Memory B cell (primary cell): ENCODE data around the gene GUCA2B.

Experiments used
- ATAC-seq: fragments of 150-1000 bp; cut with Tn5 transposase; 2 replicates; pipeline ENCODE4 v1.10.0; 2021; ENCODE audit warnings: low read depth, mild to moderate bottlenecking, moderate library complexity
- DNase-seq, 2 donors: peaks; one replicate each; pipeline ENCODE4 v3.0.0; 2022; ENCODE audit warnings: low spot score in 2 of 2
- H3K27ac Mint-ChIP-seq: one replicate; pipeline ENCODE4 v1.8.0; 2022; ENCODE audit warnings: mild to moderate bottlenecking, moderate library complexity, mixed read lengths
- H3K27me3 Mint-ChIP-seq: one replicate; pipeline ENCODE4 v1.8.0; 2022; ENCODE audit warnings: mixed read lengths
- H3K36me3 Mint-ChIP-seq: one replicate; pipeline ENCODE4 v1.8.0; 2022; ENCODE audit warnings: mild to moderate bottlenecking, mixed read lengths
- H3K4me1 Mint-ChIP-seq: one replicate; pipeline ENCODE4 v1.8.0; 2022; ENCODE audit warnings: mixed read lengths
- H3K4me3 Mint-ChIP-seq: one replicate; pipeline ENCODE4 v1.8.0; 2022; ENCODE audit warnings: mild to moderate bottlenecking, moderate library complexity, mixed read lengths
- H3K9me3 Mint-ChIP-seq: one replicate; pipeline ENCODE4 v1.8.0; 2022; ENCODE audit warnings: mixed read lengths

The GUCA2B gene

DNA sequence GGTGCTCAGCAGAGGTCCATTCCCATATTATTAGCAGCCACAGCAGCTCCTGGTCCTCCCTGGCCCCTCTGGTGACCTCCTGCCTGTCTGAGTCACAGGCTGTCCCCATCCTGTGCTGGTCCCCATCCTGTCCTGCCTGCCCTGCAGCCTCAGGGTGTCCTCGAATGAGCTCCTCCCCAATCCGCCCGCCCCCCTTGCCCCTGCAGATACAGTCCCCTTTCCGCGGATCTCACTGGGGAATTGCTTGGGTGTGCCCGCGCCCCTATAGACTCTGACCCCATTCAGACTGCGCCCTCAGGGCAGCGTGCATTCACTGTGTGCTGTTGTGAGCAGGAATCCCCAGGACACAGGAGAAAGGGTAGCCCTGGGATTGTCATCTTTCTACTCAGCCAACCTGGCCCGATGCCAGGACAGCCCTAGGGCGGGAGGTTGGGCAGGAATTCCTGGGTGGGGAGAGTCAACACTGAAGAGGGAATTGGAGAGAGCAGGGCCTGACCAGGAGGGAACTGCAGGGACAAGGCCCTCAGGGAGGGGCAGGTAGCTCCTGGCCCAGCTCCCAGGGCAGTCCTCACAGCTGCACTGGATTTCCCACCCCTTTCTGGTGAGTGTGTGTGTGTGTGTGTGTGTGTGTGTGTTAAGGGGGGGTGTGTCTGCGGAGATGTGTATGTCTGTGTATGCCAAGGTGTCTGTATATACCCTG lies 12.5 kb downstream of the GUCA2B start:
- H3K36me3 Mint-ChIP-seq, result peaks cover 2% of the 10 kb centered on the region
- H3K27me3 Mint-ChIP-seq, result peaks cover 19% of the 10 kb centered on the region
- no peak for ATAC-seq
- no peaks in the 10 kb centered on the region for H3K4me1 Mint-ChIP-seq
- no peak for DNase-seq
- H3K9me3 Mint-ChIP-seq, result peaks cover 8% of the 10 kb centered on the region
- no peak overlapping the region for H3K4me3 Mint-ChIP-seq
- H3K27ac Mint-ChIP-seq, result no peak overlapping the region

DNA sequence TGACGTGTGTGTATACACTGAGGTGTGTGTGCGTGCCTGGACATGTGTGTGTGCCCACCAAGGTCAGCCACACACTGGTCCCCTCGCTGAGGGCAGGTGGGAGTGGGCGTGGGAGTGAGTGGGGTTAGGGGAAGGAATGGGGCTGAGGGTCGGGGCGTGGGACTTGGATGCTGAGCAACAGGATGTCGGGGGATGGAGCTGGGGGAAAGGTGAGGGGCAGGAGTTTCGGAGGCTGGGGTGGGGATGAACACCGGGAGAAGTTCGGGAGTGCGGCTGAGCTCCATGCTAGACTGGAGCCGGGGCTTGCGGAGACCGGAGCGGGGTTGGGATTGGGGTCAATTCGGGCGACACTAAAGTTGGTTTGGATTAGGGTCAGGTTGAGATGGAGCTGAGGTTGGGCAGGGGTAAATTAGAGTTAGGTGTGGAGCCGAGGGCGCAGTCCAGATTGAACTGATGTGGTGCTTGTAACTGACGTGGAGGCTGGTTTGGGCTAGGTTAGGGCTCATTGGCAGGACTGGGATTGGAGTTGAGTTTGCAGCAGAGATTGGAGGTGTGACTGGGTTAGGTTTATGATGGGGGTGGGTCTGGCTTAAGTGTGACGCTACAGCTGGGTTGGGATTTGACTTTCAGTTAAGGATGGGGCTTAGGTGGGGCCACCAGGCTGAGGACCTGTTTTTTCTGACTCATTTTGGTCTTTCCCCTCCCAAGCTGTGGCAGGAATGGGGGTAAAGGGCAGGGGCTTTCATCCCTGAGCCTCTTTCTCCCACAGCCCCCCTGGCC lies 14.6 kb downstream of the GUCA2B start:
- no peak overlapping the region for H3K27ac Mint-ChIP-seq
- ATAC-seq (no peak), DNase-seq (no peak)
- H3K4me1 Mint-ChIP-seq, result no peaks in the 10 kb centered on the region
- peaks cover 13% of the 10 kb centered on the region for H3K27me3 Mint-ChIP-seq
- H3K36me3 Mint-ChIP-seq, result no peaks in the 10 kb centered on the region
- H3K4me3 Mint-ChIP-seq, result no peak overlapping the region
- H3K9me3 Mint-ChIP-seq, result no peaks in the 10 kb centered on the region

DNA sequence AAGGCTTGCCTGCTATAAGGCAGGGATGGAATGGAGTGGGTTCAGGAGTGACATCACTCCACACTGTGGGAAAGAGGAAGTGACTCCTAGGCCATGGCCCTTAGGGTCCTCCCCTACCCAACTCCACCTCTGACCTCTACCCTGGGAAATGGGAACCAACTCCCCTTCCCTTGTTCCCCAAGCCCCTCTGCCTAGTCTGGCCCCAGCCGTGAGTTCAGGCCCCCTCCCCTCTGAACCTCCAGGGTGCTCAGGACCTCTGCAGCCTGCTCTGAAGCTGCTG lies 15.1 kb downstream of the GUCA2B start:
- Mint-ChIP-seq H3K4me1 (no peaks in the 10 kb centered on the region), H3K4me3 (no peak overlapping the region), H3K27me3 (peaks cover 11% of the 10 kb centered on the region), H3K36me3 (no peaks in the 10 kb centered on the region), H3K27ac (no peak overlapping the region), H3K9me3 (no peaks in the 10 kb centered on the region)
- no peak for DNase-seq
- no peak for ATAC-seq

DNA sequence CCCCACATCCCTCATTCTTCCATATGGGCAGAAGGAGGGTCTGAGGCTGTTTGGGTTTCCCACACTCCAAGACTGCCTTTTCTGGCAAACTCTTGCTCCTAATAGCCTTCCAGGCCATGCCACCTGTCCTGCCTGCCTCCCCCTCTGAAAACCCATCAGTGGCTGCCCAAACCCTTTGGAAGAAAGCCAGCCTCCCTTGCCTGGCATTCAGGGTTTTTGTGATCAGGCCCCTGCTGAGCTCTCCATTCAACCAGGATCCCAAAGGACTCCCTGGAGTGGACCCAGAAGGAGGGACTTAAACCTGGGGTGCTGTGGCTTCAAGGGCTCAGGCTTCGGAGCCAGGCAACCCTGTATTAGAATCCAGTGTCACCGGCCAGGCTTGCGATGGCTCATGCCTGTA lies 15.6 kb downstream of the GUCA2B start:
- H3K4me3 Mint-ChIP-seq, result no peak overlapping the region
- no peak for ATAC-seq
- no peak for DNase-seq
- no peaks in the 10 kb centered on the region for H3K9me3 Mint-ChIP-seq
- peaks cover 8% of the 10 kb centered on the region for H3K27me3 Mint-ChIP-seq
- H3K4me1 Mint-ChIP-seq, result no peaks in the 10 kb centered on the region
- H3K27ac Mint-ChIP-seq, result no peak overlapping the region
- H3K36me3 Mint-ChIP-seq, result no peaks in the 10 kb centered on the region

DNA sequence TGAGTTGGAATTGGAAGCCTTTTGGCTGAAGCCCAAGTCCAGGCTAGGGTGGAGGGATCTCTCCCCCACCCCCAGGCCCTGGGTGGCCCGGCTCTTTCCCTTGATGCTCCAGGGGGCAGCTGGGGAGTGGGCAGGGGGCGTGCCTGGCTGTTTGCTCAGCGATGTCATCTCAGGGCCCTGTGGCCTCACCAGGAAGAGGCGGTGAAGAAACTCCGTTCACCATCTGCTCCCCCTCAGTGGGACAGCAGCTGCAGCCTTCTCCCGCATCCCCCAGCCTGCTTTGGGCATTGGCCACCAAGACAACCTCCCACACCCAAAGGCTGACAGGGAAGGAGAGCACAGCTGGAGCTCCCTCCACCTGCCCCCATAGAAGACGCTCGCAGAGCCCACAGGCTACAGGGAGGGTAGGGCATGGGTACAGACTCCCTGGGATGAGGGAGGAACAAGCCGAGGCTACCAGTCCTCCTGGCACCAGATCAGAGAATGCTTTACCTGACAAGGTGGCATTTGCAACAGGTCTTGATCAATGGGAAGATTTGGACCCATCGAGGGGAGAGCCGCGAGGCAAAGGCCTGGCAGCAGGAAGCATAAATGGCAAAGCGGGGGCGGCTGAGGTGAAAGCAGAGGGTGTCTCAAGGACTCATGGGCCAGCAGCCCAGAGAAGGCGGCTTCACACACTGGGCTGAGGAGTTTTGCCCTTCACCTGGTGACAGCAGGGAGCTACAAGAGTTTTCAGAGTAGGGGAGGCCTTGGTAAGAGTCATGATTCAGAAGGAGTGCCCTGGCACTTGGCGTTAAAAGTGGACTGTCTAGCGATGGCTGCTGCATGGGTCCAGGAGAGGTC lies 17.8 kb downstream of the GUCA2B start:
- no peak for ATAC-seq
- H3K9me3 Mint-ChIP-seq, result no peaks in the 10 kb centered on the region

DNA sequence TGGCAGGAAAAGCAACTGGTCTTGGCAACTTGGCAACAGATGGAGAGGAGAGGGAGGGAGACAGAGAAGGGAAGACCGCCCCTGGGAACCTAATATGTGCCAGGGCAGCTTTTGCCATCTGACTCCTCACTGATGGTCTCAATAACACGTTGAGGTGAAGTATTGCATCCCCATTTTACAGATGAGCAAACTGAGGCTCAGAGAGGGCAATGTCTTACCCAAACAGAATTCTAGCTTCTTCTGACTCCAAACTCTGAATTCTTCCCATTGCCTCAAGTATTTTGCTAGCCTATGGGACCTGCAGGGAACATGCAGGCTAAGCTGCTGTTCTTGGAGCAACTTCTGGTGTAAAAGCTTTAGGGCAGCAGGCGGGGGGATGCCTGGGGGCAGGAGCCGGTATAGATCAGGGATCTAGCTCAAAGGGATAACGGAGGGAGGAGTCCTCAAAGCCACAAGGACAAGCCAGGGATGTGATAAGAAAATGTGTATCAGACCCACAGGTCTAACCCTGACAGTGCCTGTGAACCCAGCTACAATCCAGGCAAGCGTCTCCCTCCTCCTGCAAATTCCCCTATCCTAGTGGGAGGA lies 18.6 kb downstream of the GUCA2B start:
- Mint-ChIP-seq H3K27ac (no peak overlapping the region), H3K36me3 (peaks cover under 1% of the 10 kb centered on the region), H3K9me3 (no peaks in the 10 kb centered on the region), H3K4me1 (no peaks in the 10 kb centered on the region), H3K27me3 (no peaks in the 10 kb centered on the region), H3K4me3 (no peak overlapping the region)
- ATAC-seq (no peak), DNase-seq (no peak)

More for the DNA sequence above, 17.8 kb downstream of the GUCA2B start:
- H3K27me3 Mint-ChIP-seq, result peaks cover 6% of the 10 kb centered on the region
- no peak overlapping the region for H3K27ac Mint-ChIP-seq
- no peak for DNase-seq
- no peak overlapping the region for H3K4me3 Mint-ChIP-seq
- no peaks in the 10 kb centered on the region for H3K36me3 Mint-ChIP-seq
- H3K4me1 Mint-ChIP-seq, result no peaks in the 10 kb centered on the region

- Mint-ChIP-seq H3K9me3 (no peaks in the 10 kb centered on the region), H3K36me3 (peaks cover 2% of the 10 kb centered on the region), H3K27ac (no peak overlapping the region), H3K4me3 (no peak overlapping the region), H3K4me1 (no peaks in the 10 kb centered on the region), H3K27me3 (no peaks in the 10 kb centered on the region)
- no peak for DNase-seq
- no peak for ATAC-seq
Observed at GRCh38 chr1:42172381-42173133, 19.3 kb downstream of the GUCA2B start.

GRCh38 chr1:42173155-42173933 lies 20.1 kb downstream of the GUCA2B start:
- Mint-ChIP-seq H3K27ac (no peak overlapping the region), H3K9me3 (no peaks in the 10 kb centered on the region), H3K36me3 (peaks cover 2% of the 10 kb centered on the region), H3K4me3 (no peak overlapping the region), H3K27me3 (no peaks in the 10 kb centered on the region), H3K4me1 (no peaks in the 10 kb centered on the region)
- DNase-seq (peak; percentile 63 to 70), ATAC-seq (peak; percentile 71)

GRCh38 chr1:42173961-42174735 lies 20.9 kb downstream of the GUCA2B start:
- Mint-ChIP-seq H3K27me3 (no peaks in the 10 kb centered on the region), H3K27ac (no peak overlapping the region), H3K4me1 (no peaks in the 10 kb centered on the region)

GRCh38 chr1:42175314-42176054 lies 22.3 kb downstream of the GUCA2B start:
- no peaks in the 10 kb centered on the region for H3K27me3 Mint-ChIP-seq
- H3K9me3 Mint-ChIP-seq, result no peaks in the 10 kb centered on the region
- no peak for DNase-seq

More at GRCh38 chr1:42173961-42174735, 20.9 kb downstream of the GUCA2B start:
- peaks cover 2% of the 10 kb centered on the region for H3K36me3 Mint-ChIP-seq
- ATAC-seq (no peak), DNase-seq (no peak)
- no peak overlapping the region for H3K4me3 Mint-ChIP-seq
- no peaks in the 10 kb centered on the region for H3K9me3 Mint-ChIP-seq

DNA sequence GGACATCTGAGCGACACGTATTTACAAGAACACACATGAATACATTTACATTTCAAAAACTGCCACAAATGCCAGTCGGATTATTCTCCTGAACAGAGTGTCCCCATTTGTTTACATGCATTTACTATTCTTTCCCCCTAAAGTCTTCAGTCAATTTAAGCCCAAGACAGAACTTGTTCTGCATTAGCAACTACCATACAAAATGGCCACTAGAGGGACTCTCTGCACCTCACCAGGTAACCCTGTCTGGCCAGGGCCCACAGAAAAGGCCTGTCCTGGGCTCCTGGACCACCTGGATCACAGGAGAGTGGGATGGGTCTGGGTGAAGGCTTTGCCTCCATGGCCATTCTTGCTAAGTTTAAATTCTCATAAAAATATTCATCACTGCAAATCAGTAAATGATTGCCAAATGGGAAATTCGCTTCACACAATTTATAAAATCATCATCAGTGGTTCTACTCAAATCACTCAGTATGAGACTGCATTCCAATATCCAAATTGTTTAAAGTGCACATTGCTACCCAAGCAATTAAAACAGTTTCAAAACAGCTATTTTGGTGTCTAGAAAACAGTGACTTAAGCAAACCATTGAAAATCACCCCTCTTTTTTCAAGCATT lies 23.8 kb downstream of the GUCA2B start:
- Mint-ChIP-seq H3K4me3 (no peak overlapping the region), H3K27ac (no peak overlapping the region), H3K36me3 (peaks cover 10% of the 10 kb centered on the region)

More at GRCh38 chr1:42175314-42176054, 22.3 kb downstream of the GUCA2B start:
- H3K4me1 Mint-ChIP-seq, result no peaks in the 10 kb centered on the region
- H3K4me3 Mint-ChIP-seq, result no peak overlapping the region
- H3K27ac Mint-ChIP-seq, result no peak overlapping the region
- ATAC-seq, result no peak
- H3K36me3 Mint-ChIP-seq, result peaks cover 7% of the 10 kb centered on the region

More for the DNA sequence above, 23.8 kb downstream of the GUCA2B start:
- ATAC-seq (peak; percentile 60), DNase-seq (peak in 1 of 2 donors; percentile 19)
- H3K4me1 Mint-ChIP-seq, result no peaks in the 10 kb centered on the region
- no peaks in the 10 kb centered on the region for H3K9me3 Mint-ChIP-seq
- no peaks in the 10 kb centered on the region for H3K27me3 Mint-ChIP-seq
